Stimulated activated CD4-positive, alpha-beta T cell treated with anti-CD3 and anti-CD28 coated beads, Interleukin-12 subunit alpha, Interleukin-12 subunit beta, amount 100 ng/mL, for 4 hours (primary cell): ENCODE measurements around the gene ATF6.

Source experiments
- DNase-seq: peaks from one replicate; pipeline ENCODE4 v3.0.0-alpha.2; 2020

Gene ATF6

GRCh38 chr1:162007466-162007865 is 241.3 kb downstream of the ATF6 start:
- DNase-seq: no peak

GRCh38 chr1:162008799-162009198 is 242.7 kb downstream of the ATF6 start:
- no peak for DNase-seq

- no peak for DNase-seq
These were observed 243.5 kb downstream of the ATF6 start for GRCh38 chr1:162009501-162010174.

GRCh38 chr1:162010175-162010506 is 244.0 kb downstream of the ATF6 start:
- no peak for DNase-seq

- no peak for DNase-seq
These were observed 245.4 kb downstream of the ATF6 start for GRCh38 chr1:162011337-162012012.

- DNase-seq: no peak
These were observed 247.2 kb downstream of the ATF6 start for GRCh38 chr1:162013289-162013688.
